Measurements from ENCODE around the gene RABGAP1L. TPM values are rescaled to one million over a fixed set of nuclear protein-coding genes. Genes with fewer than 3 reads are reported as not detected.

Gene RABGAP1L
- total and polyA plus RNA-seq, 10 donors, result 30.3 to 125 (median 77.7) TPM

DNA sequence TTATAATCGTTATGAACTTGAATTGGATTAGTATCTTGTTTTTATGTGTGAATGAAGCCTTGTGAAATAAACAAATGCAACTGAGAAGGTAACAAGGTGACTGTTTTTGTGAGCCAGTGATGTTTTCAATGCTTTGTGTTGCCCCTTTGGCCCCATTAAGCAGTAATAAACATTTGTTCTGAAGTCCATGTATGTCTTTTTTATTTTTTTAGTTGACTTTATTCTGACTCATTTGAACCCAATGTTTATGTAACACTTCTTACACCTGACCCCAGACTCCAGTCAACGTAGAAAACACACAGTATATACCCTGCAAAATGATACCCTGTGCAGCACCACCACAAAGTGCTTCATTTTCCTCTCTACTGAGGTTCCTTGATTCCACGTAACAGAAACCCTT, 835.8 kb downstream of the RABGAP1L start:
- no peaks in the 10 kb centered on the region for H3K27me3 ChIP-seq (replicated peaks in 1 of 7)
- H3K4me3 ChIP-seq, result no peak overlapping the region
- whole genome bisulfite sequencing, 5 donors, result 87 to 93% (median 91%) methylated on average over 3 of the region's 3 CpGs
- intact Hi-C loops (cut with DNase I; ENCODE audit: low total_unique reads), result no loop called here
- no peak overlapping the region for H3K27ac ChIP-seq
- DNase-seq, result no peak
- peaks cover 0 to 25% (median 0%) of the 10 kb centered on the region in 6 donors for H3K36me3 ChIP-seq
- no peaks in the 10 kb centered on the region for H3K9me3 ChIP-seq
- H3K4me1 ChIP-seq, result peaks cover 0 to 26% (median 18%) of the 10 kb centered on the region in 6 donors
- no peak for TF ChIP-seq POLR2AphosphoS5 (IDR thresholded peaks at IDR 0.05)
- no peak for TF ChIP-seq POLR2A (IDR thresholded peaks at IDR 0.05)
- TF ChIP-seq, protein P1, sequence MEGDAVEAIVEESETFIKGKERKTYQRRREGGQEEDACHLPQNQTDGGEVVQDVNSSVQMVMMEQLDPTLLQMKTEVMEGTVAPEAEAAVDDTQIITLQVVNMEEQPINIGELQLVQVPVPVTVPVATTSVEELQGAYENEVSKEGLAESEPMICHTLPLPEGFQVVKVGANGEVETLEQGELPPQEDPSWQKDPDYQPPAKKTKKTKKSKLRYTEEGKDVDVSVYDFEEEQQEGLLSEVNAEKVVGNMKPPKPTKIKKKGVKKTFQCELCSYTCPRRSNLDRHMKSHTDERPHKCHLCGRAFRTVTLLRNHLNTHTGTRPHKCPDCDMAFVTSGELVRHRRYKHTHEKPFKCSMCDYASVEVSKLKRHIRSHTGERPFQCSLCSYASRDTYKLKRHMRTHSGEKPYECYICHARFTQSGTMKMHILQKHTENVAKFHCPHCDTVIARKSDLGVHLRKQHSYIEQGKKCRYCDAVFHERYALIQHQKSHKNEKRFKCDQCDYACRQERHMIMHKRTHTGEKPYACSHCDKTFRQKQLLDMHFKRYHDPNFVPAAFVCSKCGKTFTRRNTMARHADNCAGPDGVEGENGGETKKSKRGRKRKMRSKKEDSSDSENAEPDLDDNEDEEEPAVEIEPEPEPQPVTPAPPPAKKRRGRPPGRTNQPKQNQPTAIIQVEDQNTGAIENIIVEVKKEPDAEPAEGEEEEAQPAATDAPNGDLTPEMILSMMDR (IDR thresholded peaks at IDR 0.05 in 8 of 11, conservative IDR thresholded peaks at IDR 0.05 in 3 of 11), result no peak

DNA sequence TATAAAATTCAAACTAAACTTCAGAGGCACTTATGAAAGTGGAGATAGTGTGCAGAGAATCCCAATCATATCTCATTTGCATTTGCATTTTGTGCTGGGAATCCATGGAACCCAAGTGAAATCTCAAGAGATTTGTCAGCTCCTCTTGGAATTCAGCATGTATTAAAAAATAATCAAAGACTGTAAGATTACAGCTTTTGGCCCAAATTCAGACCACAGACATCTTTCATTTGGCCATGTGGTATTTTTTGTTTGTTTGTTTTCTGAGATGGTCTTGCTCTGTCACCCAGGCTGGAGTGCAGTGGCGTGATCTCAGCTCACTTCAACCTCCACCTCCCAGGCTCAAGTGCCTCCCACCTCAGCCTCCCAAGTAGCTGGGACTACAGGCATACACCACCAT, 836.6 kb downstream of the RABGAP1L start:
- no peak overlapping the region for H3K27ac ChIP-seq
- WGBS, 5 donors, result 94 to 100% (median 100%) methylated on average over 1 of the region's 1 CpG
- no peak overlapping the region for H3K4me3 ChIP-seq
- H3K9me3 ChIP-seq, result no peaks in the 10 kb centered on the region
- no peak for DNase-seq
- intact Hi-C loops (cut with DNase I; ENCODE audit: low total_unique reads), result no loop called here
- H3K27me3 ChIP-seq (replicated peaks in 1 of 7), result no peaks in the 10 kb centered on the region
- H3K4me1 ChIP-seq, result peaks cover 0 to 25% (median 18%) of the 10 kb centered on the region in 6 donors
- TF ChIP-seq, protein P1 (IDR thresholded peaks at IDR 0.05 in 8 of 11, conservative IDR thresholded peaks at IDR 0.05 in 3 of 11), result no peak
- TF ChIP-seq POLR2AphosphoS5 (IDR thresholded peaks at IDR 0.05), result no peak
- no peak for TF ChIP-seq POLR2A (IDR thresholded peaks at IDR 0.05)
- peaks cover 0 to 25% (median 0%) of the 10 kb centered on the region in 6 donors for H3K36me3 ChIP-seq

DNA sequence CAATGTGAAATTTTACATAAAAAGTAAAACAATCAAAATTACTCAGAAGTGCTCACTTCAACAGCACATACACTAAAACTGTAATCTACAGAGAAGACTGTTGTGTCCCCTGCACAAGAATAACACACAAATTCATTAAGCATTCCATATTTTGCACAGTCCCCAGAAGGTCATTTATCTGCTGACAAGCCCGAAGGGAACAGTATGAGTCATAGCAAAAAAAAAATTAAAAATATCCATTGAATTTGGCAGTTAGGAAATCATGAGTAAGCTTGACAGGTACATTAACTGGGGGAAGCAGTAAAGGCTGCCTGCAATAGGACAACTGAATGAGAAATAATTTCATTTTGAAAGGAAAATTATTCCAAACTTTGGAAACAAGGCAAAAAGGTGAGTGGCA, 837.2 kb downstream of the RABGAP1L start:
- Histone ChIP-seq H3K4me3 (no peak overlapping the region), H3K36me3 (peaks cover 0 to 21% (median 0%) of the 10 kb centered on the region in 6 donors), H3K9me3 (no peaks in the 10 kb centered on the region), H3K27ac (no peak overlapping the region), H3K27me3 (replicated peaks in 1 of 7) (no peaks in the 10 kb centered on the region), H3K4me1 (peaks cover 6 to 25% (median 20%) of the 10 kb centered on the region in 6 donors)
- TF ChIP-seq, protein P1 (IDR thresholded peaks at IDR 0.05 in 8 of 11, conservative IDR thresholded peaks at IDR 0.05 in 3 of 11), result no peak
- TF ChIP-seq POLR2A (IDR thresholded peaks at IDR 0.05) (no peak), POLR2AphosphoS5 (IDR thresholded peaks at IDR 0.05) (no peak)
- 24 to 60% (median 48%) methylated on average over 1 of the region's 1 CpG for WGBS, 5 donors
- DNase-seq, result no peak
- intact Hi-C loops (cut with DNase I; ENCODE audit: low total_unique reads), result no loop called here

DNA sequence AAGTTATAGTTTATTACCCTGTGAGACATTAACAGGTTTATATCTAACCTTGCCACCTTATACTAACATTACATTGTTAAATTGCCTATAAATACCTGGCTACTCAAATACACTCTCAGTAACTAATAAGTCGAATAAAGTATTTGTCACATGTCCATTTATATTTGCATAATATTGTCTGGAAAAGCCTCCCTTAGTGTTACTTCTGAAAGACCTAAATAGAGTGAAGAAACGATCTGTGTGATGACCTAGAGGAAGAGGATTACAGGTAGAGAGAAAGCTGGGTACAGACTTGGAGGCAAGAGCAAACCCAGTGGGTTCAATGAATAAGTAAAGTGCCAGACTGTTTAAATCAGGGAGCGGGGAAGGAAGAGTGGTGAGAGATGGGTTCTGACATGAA, 837.7 kb downstream of the RABGAP1L start:
- no peak overlapping the region for H3K27ac ChIP-seq
- DNase-seq, result no peak
- peaks cover 0 to 16% (median 0%) of the 10 kb centered on the region in 6 donors for H3K36me3 ChIP-seq
- H3K4me1 ChIP-seq, result peaks cover 11 to 30% (median 25%) of the 10 kb centered on the region in 6 donors
- H3K9me3 ChIP-seq, result no peaks in the 10 kb centered on the region
- no peaks in the 10 kb centered on the region for H3K27me3 ChIP-seq (replicated peaks in 1 of 7)
- WGBS, 5 donors, result 89 to 97% (median 94%) methylated on average over 3 of the region's 3 CpGs
- intact Hi-C loops (cut with DNase I; ENCODE audit: low total_unique reads), result no loop called here
- TF ChIP-seq POLR2A (IDR thresholded peaks at IDR 0.05) (no peak), POLR2AphosphoS5 (IDR thresholded peaks at IDR 0.05) (no peak)
- TF ChIP-seq, protein P1 (IDR thresholded peaks at IDR 0.05 in 8 of 11, conservative IDR thresholded peaks at IDR 0.05 in 3 of 11), result no peak
- no peak overlapping the region for H3K4me3 ChIP-seq

All from spleen (tissue), 11 donors.